IMR-90 (cell line): ENCODE results near the gene USF1. TPM values are rescaled to one million over a fixed set of nuclear protein-coding genes. Genes with fewer than 3 reads are reported as not detected.
A peak's percentile ranks its signal among the peaks of the same experiment; 100 is the strongest.

ENCODE experiments used
- ATAC-seq: fragments of 200-7000 bp; cut with Tn5 transposase; 2 replicates; pipeline ENCODE4 v1.9.1; 2020; ENCODE audit warnings: low read depth, mild to moderate bottlenecking, moderate library complexity
- BruUV-seq: library from RNA; stranded (reverse); fragments of 400-500 nt; replicated peaks from 2 replicates; lab custom pipeline; 2021; lab: Mats Ljungman, UMichigan
- CTCF ChIA-PET: fragments of 300-600 bp; formaldehyde crosslinking; extraction: SDS; loops from one replicate; lab custom pipeline; 2021; ENCODE audit warnings: antibody characterized with exemption; lab: Yijun Ruan, JAX
- POLR2A ChIA-PET: fragments of 300-600 bp; sonication (Branson Sonifier 250); formaldehyde crosslinking; loops from one replicate; lab custom pipeline; 2022; ENCODE audit warnings: antibody characterized with exemption; ENCODE audit not compliant: unreplicated experiment; lab: Charles Lee
- DNase-seq: peaks from one replicate; pipeline ENCODE4 v3.0.0; 2013
- H2AFZ ChIP-seq: replicated peaks from 2 replicates; pipeline ENCODE3; 2013; ENCODE audit warnings: low read length, mild to moderate bottlenecking; ENCODE audit not compliant: poor library complexity
- H2AK5ac ChIP-seq: 2 replicates; pipeline ENCODE4 v1.6.1; 2013; ENCODE audit warnings: low read depth, low read length, inconsistent platforms
- H2AK9ac ChIP-seq: replicated peaks from 2 replicates; pipeline ENCODE3; 2013; ENCODE audit warnings: mild to moderate bottlenecking, low read depth, low read length, moderate library complexity; ENCODE audit not compliant: poor library complexity
- H2BK120ac ChIP-seq: 2 replicates; pipeline ENCODE4 v1.6.1; 2013; ENCODE audit warnings: low read depth, low read length, inconsistent platforms
- H2BK15ac ChIP-seq: 3 replicates; pipeline ENCODE4 v1.6.1; 2013; ENCODE audit warnings: low read depth, low read length, inconsistent platforms
- H2BK20ac ChIP-seq: 2 replicates; pipeline ENCODE4 v1.6.1; 2013; ENCODE audit warnings: low read depth, mild to moderate bottlenecking, inconsistent platforms, low read length, moderate library complexity
- H2BK5ac ChIP-seq: 2 replicates; pipeline ENCODE4 v1.6.1; 2013; ENCODE audit warnings: mild to moderate bottlenecking, low read depth, low read length, inconsistent platforms; ENCODE audit not compliant: poor library complexity, severe bottlenecking
- H3K14ac ChIP-seq: replicated peaks from 2 replicates; pipeline ENCODE4 v1.6.1; 2013; ENCODE audit warnings: low read depth, low read length, inconsistent platforms
- H3K18ac ChIP-seq: 2 replicates; pipeline ENCODE4 v1.6.1; 2013; ENCODE audit warnings: low read depth, low read length, control low read depth
- H3K23ac ChIP-seq: 2 replicates; pipeline ENCODE4 v1.6.1; 2013; ENCODE audit warnings: low read depth, low read length, inconsistent platforms
- H3K27ac ChIP-seq: 2 replicates; pipeline ENCODE4 v1.5.1; 2013; ENCODE audit warnings: mild to moderate bottlenecking, control low read depth, low read length; ENCODE audit not compliant: insufficient read depth
- H3K27me3 ChIP-seq: 2 replicates; pipeline ENCODE4 v1.6.1; 2013; ENCODE audit warnings: low read length; ENCODE audit not compliant: control insufficient read depth, insufficient read depth
- H3K36me3 ChIP-seq: 2 replicates; pipeline ENCODE4 v1.6.1; 2013; ENCODE audit warnings: low read length, mixed read lengths; ENCODE audit not compliant: control insufficient read depth, insufficient read depth
- H3K4ac ChIP-seq: 2 replicates; pipeline ENCODE4 v1.6.1; 2013; ENCODE audit warnings: low read depth, low read length, inconsistent platforms
- H3K4me1 ChIP-seq: 2 replicates; pipeline ENCODE4 v1.6.1; 2013; ENCODE audit warnings: low read length, mixed read lengths; ENCODE audit not compliant: control insufficient read depth, insufficient read depth
- H3K4me2 ChIP-seq: 2 replicates; pipeline ENCODE4 v1.6.1; 2013; ENCODE audit warnings: low read depth, mild to moderate bottlenecking, control low read depth, low read length, moderate library complexity
- H3K4me3 ChIP-seq: 2 replicates; pipeline ENCODE4 v1.5.1; 2013; ENCODE audit warnings: low read depth, mild to moderate bottlenecking, control low read depth, low read length, moderate library complexity; ENCODE audit not compliant: insufficient read depth
- H3K56ac ChIP-seq: 2 replicates; pipeline ENCODE4 v1.6.1; 2013; ENCODE audit warnings: low read length, inconsistent platforms; ENCODE audit not compliant: insufficient read depth; ENCODE audit errors: extremely low read depth
- H3K79me1 ChIP-seq, 2 experiments: 2 replicates each; pipeline ENCODE4 v1.6.1; 2013; ENCODE audit warnings: low read length in 2 of 2, inconsistent platforms in 1 of 2, low read depth in 1 of 2
- H3K9ac ChIP-seq: 2 replicates; pipeline ENCODE4 v1.6.1; 2013; ENCODE audit warnings: low read depth, low read length, control low read depth
- H3K9me1 ChIP-seq: 2 replicates; pipeline ENCODE4 v1.6.1; 2013; ENCODE audit warnings: low read length, inconsistent platforms; ENCODE audit not compliant: insufficient read depth
- H3K9me3 ChIP-seq: 2 replicates; pipeline ENCODE4 v1.6.1; 2013; ENCODE audit warnings: low read length; ENCODE audit not compliant: control insufficient read depth, insufficient read depth
- H4K20me1 ChIP-seq: 2 replicates; pipeline ENCODE4 v1.6.1; 2013; ENCODE audit warnings: low read length, inconsistent platforms; ENCODE audit not compliant: insufficient read depth
- H4K5ac ChIP-seq: 2 replicates; pipeline ENCODE4 v1.6.1; 2013; ENCODE audit warnings: mild to moderate bottlenecking, low read depth, low read length, control low read depth
- H4K8ac ChIP-seq, 2 experiments: 2 replicates each; pipeline ENCODE4 v1.6.1; 2013; ENCODE audit warnings: low read depth in 2 of 2, low read length in 2 of 2, control low read depth in 1 of 2, inconsistent platforms in 1 of 2
- H4K91ac ChIP-seq: 2 replicates; pipeline ENCODE4 v1.6.1; 2013; ENCODE audit warnings: low read depth, low read length, inconsistent platforms; ENCODE audit not compliant: insufficient read depth
- BHLHE40 ChIP-seq: fragments of 150-350 bp; IDR thresholded peaks from 2 replicates; pipeline ENCODE4 v1.6.1; 2016; ENCODE audit warnings: mild to moderate bottlenecking, low read depth, low read length
- CEBPB ChIP-seq: IDR thresholded peaks from 2 replicates; pipeline ENCODE4 v1.6.1; 2012; ENCODE audit warnings: low read depth, low read length, improper control_type of control experiment
- CHD1 ChIP-seq: IDR thresholded peaks from 2 replicates; pipeline ENCODE4 v1.6.1; 2012; ENCODE audit warnings: low read depth, low read length, improper control_type of control experiment
- CTCF ChIP-seq: conservative IDR thresholded peaks from 2 replicates; pipeline ENCODE4 v1.5.1; 2012; ENCODE audit warnings: mild to moderate bottlenecking, low read depth, low read length, improper control_type of control experiment
- FOS ChIP-seq: fragments of 150-350 bp; IDR thresholded peaks from 2 replicates; pipeline ENCODE4 v1.6.1; 2016; ENCODE audit warnings: low read depth, low read length
- MAFK ChIP-seq: IDR thresholded peaks from 2 replicates; pipeline ENCODE4 v1.6.1; 2012; ENCODE audit warnings: low read depth, low read length, improper control_type of control experiment
- MAZ ChIP-seq: IDR thresholded peaks from 2 replicates; pipeline ENCODE4 v1.6.1; 2012; ENCODE audit warnings: low read depth, mild to moderate bottlenecking, low read length, improper control_type of control experiment, moderate library complexity, borderline replicate concordance
- MXI1 ChIP-seq: IDR thresholded peaks from 2 replicates; pipeline ENCODE4 v1.6.1; 2012; ENCODE audit warnings: low read depth, mild to moderate bottlenecking, low read length, moderate library complexity, borderline replicate concordance
- NFE2L2 ChIP-seq: fragments of 150-350 bp; IDR thresholded peaks from 2 replicates; pipeline ENCODE4 v1.6.1; 2016; ENCODE audit warnings: low read depth, mild to moderate bottlenecking, low read length
- POLR2A ChIP-seq: IDR thresholded peaks from 2 replicates; pipeline ENCODE4 v1.6.1; 2012; ENCODE audit warnings: mild to moderate bottlenecking, low read depth, low read length
- RAD21 ChIP-seq: IDR thresholded peaks from 2 replicates; pipeline ENCODE4 v1.6.1; 2012; ENCODE audit warnings: low read length, improper control_type of control experiment
- RCOR1 ChIP-seq: IDR thresholded peaks from 2 replicates; pipeline ENCODE4 v1.6.1; 2012; ENCODE audit warnings: mild to moderate bottlenecking, low read length, improper control_type of control experiment; ENCODE audit not compliant: insufficient replicate concordance
- RFX5 ChIP-seq: IDR thresholded peaks from 2 replicates; pipeline ENCODE4 v1.8.0; 2012; ENCODE audit warnings: low read depth, mild to moderate bottlenecking, low read length, moderate library complexity
- SMC3 ChIP-seq: fragments of 150-350 bp; IDR thresholded peaks from 2 replicates; pipeline ENCODE4 v1.6.1; 2016; ENCODE audit warnings: low read depth, mild to moderate bottlenecking, antibody characterized with exemption, low read length, moderate library complexity
- USF2 ChIP-seq: fragments of 150-350 bp; IDR thresholded peaks from 2 replicates; pipeline ENCODE4 v1.6.1; 2017; ENCODE audit warnings: mild to moderate bottlenecking, antibody characterized with exemption, low read length, low read depth
- WGBS, 2 experiments: methylation state at CpG; one replicate each; pipeline versions ENCODE4 v1.1.5 to v1.1.7; 2013; ENCODE audit warnings: missing lambda C conversion rate in 2 of 2; ENCODE audit not compliant: insufficient read length in 1 of 2; ENCODE audit errors: extremely low coverage in 2 of 2; 5-methylcytosine and 5-hydroxymethylcytosine counted together
- dilution Hi-C: fragments of 300-500 bp; cut with HindIII; formaldehyde crosslinking; loops from one replicate; pipeline ENCODE4 v1.14.3; 2018; ENCODE audit warnings: low sequenced_read_pairs; ENCODE audit not compliant: unreplicated experiment
- in situ Hi-C: fragments of 300-500 bp; cut with MboI; formaldehyde crosslinking; loops from 3 replicates; pipeline ENCODE4 v1.14.3; 2019; ENCODE audit warnings: low sequenced_read_pairs, inconsistent platforms, mixed read lengths
- intact Hi-C: fragments of 100-400 bp; cut with micrococcal nuclease; formaldehyde crosslinking; loops from 2 replicates; pipeline ENCODE4 v1.10.0; 2022
- polyA plus RNA-seq, 3 experiments: library from polyadenylated mRNA; depleted of rRNA; stranded (reverse); fragments of >200 nt; gene quantifications; 2 replicates each; pipeline ENCODE4 v1.2.3, GENCODE V29; 2012; ENCODE audit warnings: low replicate concordance in 1 of 3
- total RNA-seq: library from RNA; depleted of rRNA; stranded (reverse); fragments of >200 nt; gene quantifications from 2 replicates; pipeline ENCODE4 v1.2.3, GENCODE V29; 2012
- TF ChIP-seq, protein P1 (sequence below): fragments of 150-350 bp; IDR thresholded peaks from 2 replicates; pipeline ENCODE4 v1.6.1; 2016; ENCODE audit warnings: low read depth, mild to moderate bottlenecking, low read length, moderate library complexity, borderline replicate concordance

The USF1 gene
- total and polyA plus RNA-seq, 2 of the 4 experiments (the other 2 are of a cell fraction), result 37.1 to 78.9 TPM

GRCh38 chr1:161084597-161084988 lies 38.8 kb upstream of the USF1 start:
- H3K4me2 ChIP-seq, result no peak overlapping the region
- in situ Hi-C loops, result no loop called here

More at GRCh38 chr1:161084597-161084988, 38.8 kb upstream of the USF1 start:
- Histone ChIP-seq H3K27me3 (no peaks in the 10 kb centered on the region), H3K9me1 (peaks cover 26% of the 10 kb centered on the region), H4K8ac (peak overlapping the region in 1 of 2 experiments; percentile 50; a peak in 2 of 4 replicates), H3K9me3 (no peaks in the 10 kb centered on the region), H2AK5ac (peak overlapping the region; percentile 75; the same call in 1 of the 2 replicates), H2BK20ac (peak overlapping the region; percentile 57; the same call in 1 of the 2 replicates), H4K5ac (peak overlapping the region; percentile 5; the same call in 1 of the 2 replicates), H3K14ac (no peak overlapping the region), H4K91ac (no peak overlapping the region; the same call in 1 of the 2 replicates), H3K56ac (no peak overlapping the region), H3K79me1 (no peaks in the 10 kb centered on the region), H2BK120ac (peak overlapping the region; percentile 40; the same call in 1 of the 2 replicates), H3K23ac (no peak overlapping the region), H3K4me3 (no peak overlapping the region), H3K4me1 (peaks cover 29% of the 10 kb centered on the region), H4K20me1 (no peaks in the 10 kb centered on the region), H2AFZ (no peak overlapping the region), H3K27ac (no peak overlapping the region), H3K36me3 (no peaks in the 10 kb centered on the region), H3K4ac (peak overlapping the region; percentile 54), H3K18ac (peak overlapping the region; percentile 11; the same call in 1 of the 2 replicates), H2AK9ac (peak overlapping the region; percentile 38), H2BK5ac (peak overlapping the region; percentile 50), H3K9ac (no peak overlapping the region), H2BK15ac (peak overlapping the region; percentile 36; the same call in 1 of the 3 replicates)
- DNase-seq (no peak), ATAC-seq (no peak)
- intact Hi-C loops, result loop anchor here (5.0 kb wide), 1 partner anchor 37 kb away; the partner anchor contains the start of gene USF1
- POLR2A ChIA-PET, result no interaction called here
- TF ChIP-seq, protein P1, sequence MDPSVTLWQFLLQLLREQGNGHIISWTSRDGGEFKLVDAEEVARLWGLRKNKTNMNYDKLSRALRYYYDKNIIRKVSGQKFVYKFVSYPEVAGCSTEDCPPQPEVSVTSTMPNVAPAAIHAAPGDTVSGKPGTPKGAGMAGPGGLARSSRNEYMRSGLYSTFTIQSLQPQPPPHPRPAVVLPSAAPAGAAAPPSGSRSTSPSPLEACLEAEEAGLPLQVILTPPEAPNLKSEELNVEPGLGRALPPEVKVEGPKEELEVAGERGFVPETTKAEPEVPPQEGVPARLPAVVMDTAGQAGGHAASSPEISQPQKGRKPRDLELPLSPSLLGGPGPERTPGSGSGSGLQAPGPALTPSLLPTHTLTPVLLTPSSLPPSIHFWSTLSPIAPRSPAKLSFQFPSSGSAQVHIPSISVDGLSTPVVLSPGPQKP, result no peak
- no peak for TF ChIP-seq SMC3
- TF ChIP-seq RFX5, result no peak
- no peak for TF ChIP-seq CHD1
- no peak for TF ChIP-seq FOS
- no peak for TF ChIP-seq RAD21
- TF ChIP-seq BHLHE40, result no peak
- no peak for TF ChIP-seq CTCF
- TF ChIP-seq NFE2L2, result no peak
- TF ChIP-seq USF2, result no peak
- TF ChIP-seq CEBPB, result no peak
- no peak for TF ChIP-seq MAFK
- TF ChIP-seq POLR2A, result no peak
- TF ChIP-seq MXI1, result no peak
- TF ChIP-seq MAZ, result no peak
- no peak for TF ChIP-seq RCOR1
- WGBS, 2 experiments, result no CpG with 5 or more reads among the region's 1 CpG
- no TSS peak for BruUV-seq
- dilution Hi-C loops, result no loop called here
- CTCF ChIA-PET, result interaction anchor here (0.5 to 2.1 kb wide), 4 partner anchors 12 to 77 kb away, joined by 3 to 7 read pairs (median 4); partner anchors contain the start of gene KLHDC9
